ENCODE data around the gene NCBP3.

The NCBP3 gene

DNA sequence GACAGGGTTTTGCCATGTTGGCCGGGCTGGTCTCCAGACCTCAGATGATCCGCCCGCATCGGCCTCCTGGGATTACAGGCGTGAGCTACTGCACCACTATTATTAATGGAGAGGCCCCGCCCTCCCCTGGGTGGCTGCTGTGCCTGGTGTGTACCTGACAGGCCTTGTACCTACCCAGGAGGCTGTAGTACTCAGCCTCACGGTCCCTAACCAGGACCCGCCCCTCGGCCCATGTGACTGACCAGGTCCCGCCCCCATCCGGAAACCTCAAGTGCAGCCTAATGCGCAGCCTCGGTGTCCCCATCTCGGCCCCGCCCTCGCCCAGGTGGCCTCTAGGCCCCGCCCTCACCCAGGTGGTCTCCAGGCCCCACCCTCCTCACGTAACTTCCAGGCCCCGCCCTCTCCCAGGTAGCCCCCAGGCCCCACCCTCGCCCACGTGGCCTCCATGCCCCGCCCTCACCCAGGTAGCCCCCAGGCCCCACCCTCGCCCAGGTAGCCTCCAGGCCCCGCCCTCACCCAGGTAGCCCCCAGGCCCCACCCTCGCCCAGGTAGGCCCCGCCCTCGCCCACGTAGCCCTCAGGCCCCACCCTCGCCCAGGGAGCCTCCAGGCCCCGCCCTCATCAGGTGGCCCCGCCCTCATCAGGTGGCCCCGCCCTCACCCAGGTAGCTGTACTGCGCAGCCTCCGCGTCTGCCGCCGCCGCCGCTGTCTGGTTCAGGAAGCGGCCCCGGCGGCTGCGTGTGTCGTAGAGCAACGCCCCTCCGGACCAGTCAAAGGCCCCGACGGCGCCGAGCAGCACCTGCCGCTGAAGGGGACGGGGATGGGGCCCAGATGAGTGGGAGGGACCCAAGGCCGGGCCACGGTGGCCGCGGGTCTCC, 91.3 kb downstream of the NCBP3 start:
- DNase-seq (ENCODE audit: low spot score): no peak

DNA sequence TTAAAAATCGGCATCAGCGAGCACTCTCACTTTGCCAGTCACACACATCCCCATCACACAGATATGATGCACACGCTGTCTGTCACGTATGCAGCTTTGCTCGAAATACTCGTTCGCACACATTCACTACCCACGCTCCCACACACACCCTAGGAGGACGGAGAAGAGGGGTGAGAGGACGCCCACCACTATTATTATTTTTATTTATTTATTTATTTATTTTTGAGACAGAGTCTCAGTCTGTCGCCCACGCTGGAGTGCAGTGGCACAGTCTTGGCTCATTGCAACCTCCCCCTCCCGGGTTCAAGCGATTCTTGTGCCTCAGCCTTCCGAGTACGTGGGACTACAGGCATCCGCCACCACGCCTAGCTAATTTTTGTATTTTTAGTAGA, 92.0 kb downstream of the NCBP3 start:
- no peak for DNase-seq (ENCODE audit: low spot score)

DNA sequence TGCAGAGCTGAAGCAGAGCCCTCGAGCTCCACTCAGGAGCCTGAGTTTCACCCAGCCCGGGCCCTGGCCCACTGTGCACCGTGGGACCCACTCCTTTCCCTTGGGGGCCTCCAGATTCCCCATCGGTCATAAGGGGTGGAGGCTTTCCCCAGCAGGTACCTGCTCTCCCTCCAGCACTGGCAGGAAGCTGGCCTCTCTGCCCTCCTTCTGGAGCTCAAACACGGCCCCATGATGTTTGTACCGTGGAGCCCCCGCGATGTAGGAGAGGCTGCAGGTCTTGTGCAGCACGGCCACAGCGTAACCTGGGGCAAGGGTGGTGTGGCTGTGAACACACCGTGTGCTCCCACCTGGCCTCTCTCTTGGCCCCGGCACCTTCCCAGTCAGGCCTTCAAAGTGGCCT, 92.4 kb downstream of the NCBP3 start:
- no peak for DNase-seq (ENCODE audit: low spot score)

All from putamen (tissue), 1 donor.